Measurements from ENCODE around the gene B4GALNT4.
A peak's percentile ranks its signal among the peaks of the same experiment; 100 is the strongest.

B4GALNT4 gene

DNA sequence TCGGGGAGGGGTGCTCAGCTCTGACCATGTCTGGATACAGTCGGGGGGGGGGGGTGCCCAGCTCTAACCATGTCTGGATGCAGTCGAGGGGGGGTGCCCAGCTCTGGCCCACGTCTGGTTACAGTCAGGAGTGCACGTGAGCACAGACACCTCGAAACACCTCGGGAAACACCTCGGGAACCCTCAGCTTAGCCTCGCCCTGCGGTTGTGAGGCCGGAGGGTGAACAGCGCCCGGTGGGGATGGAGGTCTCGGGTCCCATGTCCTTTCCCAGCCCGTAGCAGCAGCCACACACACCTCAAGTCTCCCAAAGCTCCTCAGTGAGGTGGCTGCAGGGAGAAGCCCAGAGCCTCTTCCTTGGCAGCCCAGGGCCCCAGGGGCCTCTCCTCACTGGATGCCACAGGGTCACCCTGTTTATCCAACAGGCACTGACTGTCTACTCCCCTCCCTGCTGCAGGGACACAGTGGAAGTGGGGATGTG lies 43.4 kb downstream of the B4GALNT4 start:
- no peak for DNase-seq (ENCODE audit: low read depth, low spot score)
- no peak overlapping the region for H3K4me3 ChIP-seq (ENCODE audit: low read depth, low read length)
- TF ChIP-seq, protein P1, sequence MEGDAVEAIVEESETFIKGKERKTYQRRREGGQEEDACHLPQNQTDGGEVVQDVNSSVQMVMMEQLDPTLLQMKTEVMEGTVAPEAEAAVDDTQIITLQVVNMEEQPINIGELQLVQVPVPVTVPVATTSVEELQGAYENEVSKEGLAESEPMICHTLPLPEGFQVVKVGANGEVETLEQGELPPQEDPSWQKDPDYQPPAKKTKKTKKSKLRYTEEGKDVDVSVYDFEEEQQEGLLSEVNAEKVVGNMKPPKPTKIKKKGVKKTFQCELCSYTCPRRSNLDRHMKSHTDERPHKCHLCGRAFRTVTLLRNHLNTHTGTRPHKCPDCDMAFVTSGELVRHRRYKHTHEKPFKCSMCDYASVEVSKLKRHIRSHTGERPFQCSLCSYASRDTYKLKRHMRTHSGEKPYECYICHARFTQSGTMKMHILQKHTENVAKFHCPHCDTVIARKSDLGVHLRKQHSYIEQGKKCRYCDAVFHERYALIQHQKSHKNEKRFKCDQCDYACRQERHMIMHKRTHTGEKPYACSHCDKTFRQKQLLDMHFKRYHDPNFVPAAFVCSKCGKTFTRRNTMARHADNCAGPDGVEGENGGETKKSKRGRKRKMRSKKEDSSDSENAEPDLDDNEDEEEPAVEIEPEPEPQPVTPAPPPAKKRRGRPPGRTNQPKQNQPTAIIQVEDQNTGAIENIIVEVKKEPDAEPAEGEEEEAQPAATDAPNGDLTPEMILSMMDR (IDR thresholded peaks at IDR 0.05; ENCODE audit: low read depth, low read length), result no peak
- in situ Hi-C loops (cut with HindIII; ENCODE audit: low sequenced_read_pairs), result no loop called here

DNA sequence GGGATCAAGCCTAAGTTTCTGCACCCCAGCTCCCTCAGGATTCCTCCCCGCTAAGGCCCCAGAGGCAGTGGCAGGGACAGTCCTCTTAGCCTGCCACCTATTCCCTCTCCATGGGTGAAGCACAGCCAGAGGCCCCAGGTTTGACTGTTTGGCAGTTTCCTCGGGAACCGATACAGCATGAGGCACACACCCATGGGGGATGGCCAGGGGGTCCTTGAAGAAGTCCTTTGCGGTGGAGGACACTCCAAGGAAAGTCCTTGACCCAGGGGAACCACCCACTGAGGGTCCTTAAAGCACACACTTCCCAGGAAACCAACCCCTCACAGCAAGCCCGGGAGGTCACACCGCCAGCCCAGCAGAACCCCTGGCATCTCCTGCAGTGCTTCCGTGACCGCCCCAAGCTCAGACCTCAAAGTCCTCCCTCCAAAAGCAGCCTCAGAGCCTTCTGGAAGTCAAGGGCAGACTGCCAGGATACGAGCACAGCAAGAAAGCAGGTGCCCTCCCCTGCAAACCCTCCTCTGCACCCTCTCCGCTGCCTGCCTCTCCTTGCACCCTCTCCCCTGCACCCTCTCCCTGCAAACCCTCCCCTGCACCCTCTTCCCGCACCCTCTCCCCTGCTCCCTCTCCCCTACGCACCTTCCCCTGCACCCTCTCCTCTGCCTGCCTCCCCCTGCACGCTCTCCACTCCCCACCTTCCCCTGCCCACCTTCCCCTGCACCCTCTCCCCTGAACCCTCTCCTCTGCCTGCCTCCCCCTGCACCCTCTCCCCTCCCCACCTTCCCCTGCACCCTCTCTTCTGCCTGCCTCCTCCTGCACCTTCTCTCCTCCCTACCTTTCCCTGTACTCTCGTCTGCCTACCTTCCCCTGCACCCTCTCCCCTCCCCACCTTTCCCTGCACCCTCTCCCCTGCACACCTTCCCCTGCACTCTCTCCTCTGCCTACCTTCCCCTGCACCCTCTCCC lies 44.1 kb downstream of the B4GALNT4 start:
- no peak overlapping the region for H3K4me3 ChIP-seq (ENCODE audit: low read depth, low read length)
- in situ Hi-C loops (cut with HindIII; ENCODE audit: low sequenced_read_pairs), result no loop called here
- no peak for DNase-seq (ENCODE audit: low read depth, low spot score)
- TF ChIP-seq, protein P1 (IDR thresholded peaks at IDR 0.05; ENCODE audit: low read depth, low read length), result no peak

DNA sequence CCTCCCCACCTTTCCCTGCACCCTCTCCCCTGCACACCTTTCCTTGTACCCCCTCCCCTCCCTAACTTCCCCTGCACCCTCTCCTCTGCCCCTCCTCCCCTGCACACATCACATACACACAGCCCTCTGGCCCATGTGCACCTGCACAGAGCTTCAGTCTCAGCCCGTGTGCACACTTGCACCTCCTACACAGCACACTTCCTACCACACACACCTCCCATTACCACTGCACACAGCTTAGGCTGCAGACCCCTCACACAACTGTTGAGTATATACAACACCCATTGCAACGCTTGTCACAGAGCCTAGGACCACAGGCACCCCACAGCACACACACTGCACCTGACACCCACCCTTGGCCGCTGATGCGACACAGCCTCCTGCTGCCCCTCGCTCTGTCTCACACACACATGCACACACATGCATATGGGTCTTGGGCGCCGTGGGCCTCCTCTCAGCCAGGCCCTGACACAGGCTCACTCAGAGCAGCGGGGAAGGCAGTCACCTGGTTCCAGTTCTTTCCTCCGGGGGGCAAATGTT lies 45.1 kb downstream of the B4GALNT4 start:
- in situ Hi-C loops (cut with HindIII; ENCODE audit: low sequenced_read_pairs), result no loop called here
- TF ChIP-seq, protein P1 (IDR thresholded peaks at IDR 0.05; ENCODE audit: low read depth, low read length), result no peak
- no peak overlapping the region for H3K4me3 ChIP-seq (ENCODE audit: low read depth, low read length)
- no peak for DNase-seq (ENCODE audit: low read depth, low spot score)

DNA sequence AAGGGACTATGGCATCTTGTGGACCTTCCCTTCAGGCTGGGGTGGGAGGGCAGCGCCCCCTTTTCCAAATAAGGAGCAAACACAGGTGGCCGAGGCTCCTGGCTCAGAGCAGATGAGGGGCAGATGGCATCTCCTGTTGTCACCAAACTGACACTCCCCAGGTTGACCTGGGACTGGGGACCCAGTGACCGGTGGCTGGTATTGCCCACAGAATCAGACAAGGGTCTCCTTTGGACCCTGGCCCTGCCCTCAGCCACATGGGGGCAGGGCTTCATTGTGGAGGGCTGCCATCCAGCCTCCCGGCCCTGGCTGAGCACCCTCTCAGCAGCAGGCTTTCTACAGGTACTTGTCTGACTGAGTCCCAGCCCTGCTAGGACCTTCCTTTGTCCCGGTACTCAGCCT lies 46.3 kb downstream of the B4GALNT4 start:
- DNase-seq (ENCODE audit: low read depth, low spot score), result no peak
- in situ Hi-C loops (cut with HindIII; ENCODE audit: low sequenced_read_pairs), result no loop called here
- TF ChIP-seq, protein P1 (IDR thresholded peaks at IDR 0.05; ENCODE audit: low read depth, low read length), result no peak
- no peak overlapping the region for H3K4me3 ChIP-seq (ENCODE audit: low read depth, low read length)

DNA sequence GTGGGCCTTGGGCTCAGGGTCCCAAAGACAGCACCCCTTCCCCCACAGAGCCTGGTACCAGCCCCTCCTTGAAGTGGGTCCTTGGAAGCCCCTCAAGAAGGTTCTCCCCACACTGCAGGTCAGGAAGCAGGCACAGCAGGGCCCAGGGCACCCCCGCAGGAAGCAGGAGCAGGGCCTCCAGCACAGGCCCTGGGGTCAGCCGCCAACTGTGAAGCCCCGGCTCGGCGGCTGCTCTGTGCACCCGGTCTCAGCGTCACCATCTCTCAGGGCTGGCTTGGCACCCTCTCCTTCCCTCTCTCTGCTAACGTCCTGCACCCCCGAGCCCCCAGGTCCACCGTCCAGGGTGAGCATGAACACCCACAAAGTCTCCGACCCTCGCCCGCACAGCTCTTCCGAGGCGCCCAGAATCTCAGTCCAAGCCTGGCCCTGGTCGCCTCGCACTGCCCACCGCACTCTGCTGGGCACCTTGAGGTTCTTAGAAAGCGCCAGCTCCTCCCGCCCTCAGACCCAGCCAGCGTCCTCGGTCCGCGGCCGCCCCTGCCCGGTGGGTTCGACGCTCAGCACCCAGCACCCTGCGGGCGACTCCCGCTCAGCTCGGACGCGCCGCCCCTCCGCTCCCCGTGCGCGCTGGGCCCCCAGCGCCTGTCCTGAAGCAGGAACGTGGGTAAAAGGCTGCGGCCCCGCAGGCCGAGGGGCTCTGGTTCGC lies 46.9 kb downstream of the B4GALNT4 start:
- no peak for DNase-seq (ENCODE audit: low read depth, low spot score)
- TF ChIP-seq, protein P1 (IDR thresholded peaks at IDR 0.05; ENCODE audit: low read depth, low read length), result no peak
- in situ Hi-C loops (cut with HindIII; ENCODE audit: low sequenced_read_pairs), result no loop called here
- peak overlapping the region; percentile 29 for H3K4me3 ChIP-seq (ENCODE audit: low read depth, low read length)
